HUES48 (cell line): ENCODE measurements around the gene LRRC74B.
"Not testable (repeated sequence)": the region's sequence is repeated elsewhere in the genome, so short reads cannot be mapped to it uniquely, and the experiment has no call there.

Experiments used
- H3K27ac ChIP-seq: one replicate; pipeline ENCODE4 v1.7.0; 2013; ENCODE audit warnings: low read depth, low read length, inconsistent platforms
- H3K27me3 ChIP-seq: 2 replicates; pipeline ENCODE4 v1.6.1; 2013; ENCODE audit warnings: mild to moderate bottlenecking, low read length; ENCODE audit not compliant: control insufficient read depth, insufficient read depth
- H3K36me3 ChIP-seq: 2 replicates; pipeline ENCODE4 v1.6.1; 2013; ENCODE audit warnings: low read length; ENCODE audit not compliant: control insufficient read depth, insufficient read depth
- H3K4me1 ChIP-seq: 2 replicates; pipeline ENCODE4 v1.6.1; 2013; ENCODE audit warnings: mild to moderate bottlenecking, low read length; ENCODE audit not compliant: control insufficient read depth, insufficient read depth
- H3K4me3 ChIP-seq: 2 replicates; pipeline ENCODE4 v1.5.1; 2013; ENCODE audit warnings: mild to moderate bottlenecking, low read depth, low read length
- H3K9ac ChIP-seq: 2 replicates; pipeline ENCODE4 v1.6.1; 2013; ENCODE audit warnings: mild to moderate bottlenecking, low read depth, low read length, moderate library complexity
- H3K9me3 ChIP-seq: 2 replicates; pipeline ENCODE4 v1.6.1; 2013; ENCODE audit warnings: low read length; ENCODE audit not compliant: control insufficient read depth, insufficient read depth

The LRRC74B gene

DNA sequence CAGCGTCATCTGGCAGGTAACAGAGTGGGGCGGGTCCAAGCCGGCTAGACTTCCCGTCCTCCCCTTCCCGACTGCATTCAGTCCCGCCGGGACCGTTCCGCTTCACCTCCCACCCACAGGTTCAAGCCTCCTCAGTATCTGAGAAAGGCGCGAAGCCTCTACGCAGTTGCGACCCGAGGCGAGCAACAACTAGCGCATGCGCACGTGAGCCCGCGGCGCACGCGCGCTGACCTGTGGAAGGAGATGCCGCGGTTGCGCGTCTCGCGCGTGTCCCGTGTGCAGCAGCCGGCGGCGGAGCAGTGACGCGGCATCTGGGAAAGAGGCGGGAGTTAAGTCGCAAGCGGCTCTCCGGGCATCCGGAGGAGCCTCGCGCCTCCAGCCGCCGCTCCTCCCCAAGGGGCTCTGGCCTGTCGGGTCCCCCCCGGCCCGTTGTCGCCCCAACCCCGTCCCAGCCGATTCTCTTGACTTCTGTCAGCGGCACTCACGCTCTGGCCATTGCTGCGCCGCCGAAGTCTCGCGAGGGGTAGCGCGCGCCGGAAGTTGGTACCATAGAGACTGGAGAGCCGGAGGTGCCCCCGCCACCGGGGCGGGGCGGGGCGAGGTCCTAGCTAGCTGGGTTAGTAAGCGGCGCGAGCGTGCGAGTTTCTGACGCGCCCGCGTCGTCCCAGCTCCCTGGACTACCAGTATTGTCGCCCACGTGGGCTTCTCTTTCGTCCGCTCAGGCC, 44.0 kb upstream of the LRRC74B start, which contains the start of gene THAP7:
Gene THAP7 (minus strand): TSS at position 518 of the 725 bp plus-strand sequence. CDS start 207 bp downstream, at position 311.
- Histone ChIP-seq H3K27ac (peak within 1 kb of the TSS; percentile 94), H3K9ac (peak within 1 kb of the TSS; percentile 77), H3K4me3 (peak within 1 kb of the TSS; percentile 96), H3K27me3 (no peaks in the 10 kb centered on the region), H3K9me3 (no peaks in the 10 kb centered on the region), H3K4me1 (peaks cover 5% of the 10 kb centered on the region; the same call in 1 of the 2 replicates), H3K36me3 (peaks cover 18% of the 10 kb centered on the region)

DNA sequence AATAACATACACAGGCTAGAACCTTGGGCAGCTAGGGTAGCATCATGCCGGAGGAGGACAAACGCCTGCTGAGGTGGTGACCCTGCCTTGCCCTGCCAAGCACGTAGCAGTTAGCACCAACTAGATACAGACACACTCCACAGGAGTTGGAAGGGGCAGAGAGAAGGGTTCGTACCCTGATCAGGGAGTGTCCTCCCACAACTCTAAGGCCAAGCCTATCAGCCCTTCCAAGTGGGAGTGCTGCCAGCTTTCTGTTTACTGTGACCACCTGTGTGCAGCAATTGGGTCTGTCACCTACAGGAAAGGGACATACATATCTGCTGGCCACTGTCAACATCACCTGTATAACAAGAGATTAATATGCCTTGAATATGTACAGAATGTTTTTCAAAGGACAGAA, 42.0 kb upstream of the LRRC74B start:
- Histone ChIP-seq H3K27ac (no peak overlapping the region), H3K9me3 (no peaks in the 10 kb centered on the region), H3K4me1 (peaks cover 5% of the 10 kb centered on the region; the same call in 1 of the 2 replicates), H3K4me3 (no peak overlapping the region), H3K27me3 (no peaks in the 10 kb centered on the region), H3K36me3 (peaks cover 18% of the 10 kb centered on the region), H3K9ac (no peak overlapping the region)

GRCh38 chr22:21009208-21009607, 36.5 kb upstream of the LRRC74B start:
- H3K4me3 ChIP-seq, H3K27me3 ChIP-seq, H3K36me3 ChIP-seq, H3K9me3 ChIP-seq, H3K9ac ChIP-seq, H3K27ac ChIP-seq: not testable (repeated sequence)
- peaks cover 12% of the 10 kb centered on the region; the same call in 1 of the 2 replicates for H3K4me1 ChIP-seq

- Histone ChIP-seq H3K36me3 (no peaks in the 10 kb centered on the region), H3K27ac (peak overlapping the region; percentile 22), H3K4me1 (peaks cover 17% of the 10 kb centered on the region), H3K9ac (no peak overlapping the region), H3K4me3 (no peak overlapping the region), H3K27me3 (peaks cover 11% of the 10 kb centered on the region), H3K9me3 (no peaks in the 10 kb centered on the region)
Measured at GRCh38 chr22:21009638-21010425, 35.9 kb upstream of the LRRC74B start.

DNA sequence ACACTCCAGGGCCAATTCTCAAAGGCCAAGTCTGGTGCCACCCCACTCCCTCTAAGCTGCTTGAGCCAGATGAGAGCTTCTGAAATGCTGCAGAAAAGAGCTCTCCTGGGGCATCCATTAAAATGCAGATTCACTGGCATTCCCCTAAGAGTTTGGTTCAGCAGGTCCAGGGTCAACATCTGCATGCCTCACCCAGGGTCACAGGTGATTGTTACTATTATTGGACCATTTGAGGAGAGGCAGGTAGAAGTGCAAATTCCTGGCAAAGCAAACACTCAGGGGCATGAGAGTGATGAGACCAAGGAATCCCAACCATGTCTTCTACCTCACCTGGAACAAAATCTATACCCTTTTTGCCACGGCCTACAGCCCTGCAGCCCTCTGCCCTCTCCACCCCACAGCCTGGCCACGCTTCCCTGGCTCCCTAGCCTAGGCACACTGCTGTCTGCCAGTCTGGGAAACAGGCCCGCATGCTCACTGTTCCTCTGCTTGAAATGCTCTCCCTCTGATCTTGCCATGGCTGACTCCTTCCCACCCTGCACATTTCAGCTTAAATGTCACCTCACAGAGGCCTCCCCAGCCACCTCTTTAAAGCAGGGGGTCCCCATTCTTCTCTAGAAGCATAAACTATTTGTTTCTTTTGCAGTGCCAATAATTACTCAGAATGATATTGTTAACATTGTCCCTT, 35.2 kb upstream of the LRRC74B start:
- peaks cover 12% of the 10 kb centered on the region for H3K27me3 ChIP-seq
- peaks cover 21% of the 10 kb centered on the region for H3K4me1 ChIP-seq
- no peak overlapping the region for H3K9ac ChIP-seq
- H3K27ac ChIP-seq = no peak overlapping the region
- H3K9me3 ChIP-seq = no peaks in the 10 kb centered on the region
- H3K36me3 ChIP-seq = no peaks in the 10 kb centered on the region
- no peak overlapping the region for H3K4me3 ChIP-seq

DNA sequence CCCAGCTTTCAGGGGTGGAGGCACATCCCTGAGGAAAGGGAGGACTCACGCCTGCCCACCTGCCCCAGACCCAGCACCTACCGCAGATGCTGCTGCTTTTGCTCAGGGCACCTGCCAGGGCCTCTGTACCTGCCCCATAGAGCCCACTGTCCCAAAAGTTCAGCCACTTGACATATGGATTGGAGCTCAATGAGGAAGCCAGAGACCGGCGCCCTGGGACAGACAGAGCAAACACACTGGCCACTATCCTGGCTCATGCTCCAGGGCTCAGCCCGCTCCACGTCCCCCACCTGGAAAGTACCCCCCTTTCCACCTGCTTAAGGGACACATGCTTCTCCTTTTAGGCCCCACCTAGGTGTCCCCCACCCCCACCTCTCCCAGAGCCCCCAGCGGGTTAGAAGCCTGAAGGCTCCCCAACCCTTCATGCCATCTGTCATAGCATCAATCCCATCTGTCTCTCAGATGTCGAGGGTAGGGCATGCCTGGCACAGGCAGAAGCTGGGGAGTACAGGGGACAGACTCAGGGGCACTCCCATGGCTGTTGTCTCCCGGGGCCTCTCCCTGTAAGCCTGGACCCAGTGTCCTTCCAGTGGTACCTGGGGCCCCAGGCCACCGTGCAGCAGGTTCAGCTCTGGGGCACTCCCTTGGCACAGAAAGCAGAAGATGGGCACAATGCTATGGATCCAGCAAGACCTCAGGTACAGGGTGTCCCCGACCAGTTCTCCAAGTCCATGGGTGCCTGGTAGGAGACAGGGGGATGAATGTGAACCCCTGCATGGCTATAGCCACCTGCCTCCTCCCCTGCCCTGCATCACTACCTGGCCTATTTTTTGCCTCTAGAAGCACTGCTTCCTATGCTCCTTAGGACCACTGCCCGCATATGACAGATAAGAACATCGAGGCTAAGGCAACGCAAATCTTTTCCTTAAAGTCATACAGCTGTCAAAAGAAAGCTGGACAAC, 33.0 kb upstream of the LRRC74B start:
- Histone ChIP-seq H3K27ac (no peak overlapping the region), H3K4me3 (no peak overlapping the region), H3K9ac (no peak overlapping the region), H3K9me3 (no peaks in the 10 kb centered on the region), H3K36me3 (no peaks in the 10 kb centered on the region), H3K27me3 (peaks cover 12% of the 10 kb centered on the region), H3K4me1 (peaks cover 21% of the 10 kb centered on the region)

DNA sequence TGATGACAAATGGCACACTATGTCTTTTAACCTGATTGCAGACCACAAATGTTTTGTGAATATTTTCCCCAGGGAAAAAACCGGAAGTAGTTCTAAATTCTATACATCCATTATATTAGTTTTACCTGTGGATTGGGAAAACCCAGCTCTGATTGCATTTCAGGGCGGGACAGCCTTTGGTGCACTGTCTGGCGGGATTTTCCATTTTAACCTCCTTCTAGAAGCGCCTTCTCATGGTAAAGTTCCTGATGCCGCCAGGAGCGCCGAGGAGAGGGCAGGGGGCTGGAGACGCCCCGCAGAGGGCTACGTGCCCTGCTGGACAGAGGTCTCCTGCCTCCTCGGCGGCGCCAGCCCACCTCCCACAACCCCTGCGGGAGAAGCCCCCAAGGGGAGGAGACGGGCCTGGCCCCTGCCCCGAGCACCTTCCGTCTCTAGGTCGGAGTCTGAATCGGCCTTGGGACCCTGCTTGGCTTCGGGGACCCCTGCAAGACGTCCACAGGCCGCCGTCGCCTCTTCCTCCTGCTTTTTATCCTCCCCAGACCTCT, 32.0 kb upstream of the LRRC74B start:
- peaks cover 21% of the 10 kb centered on the region for H3K4me1 ChIP-seq
- no peaks in the 10 kb centered on the region for H3K9me3 ChIP-seq
- H3K36me3 ChIP-seq = no peaks in the 10 kb centered on the region
- peak overlapping the region; percentile 84 for H3K4me3 ChIP-seq
- H3K27ac ChIP-seq = peak overlapping the region; percentile 72
- peaks cover 12% of the 10 kb centered on the region for H3K27me3 ChIP-seq
- H3K9ac ChIP-seq = 0 out of 2 replicates have a peak overlapping the region, but pooled peaks have one; percentile 10

GRCh38 chr22:21014202-21014725, 31.5 kb upstream of the LRRC74B start:
- peak overlapping the region; percentile 76 for H3K27ac ChIP-seq
- H3K4me1 ChIP-seq = peaks cover 21% of the 10 kb centered on the region
- 0 out of 2 replicates have a peak overlapping the region, but pooled peaks have one; percentile 10 for H3K9ac ChIP-seq
- peaks cover 12% of the 10 kb centered on the region for H3K27me3 ChIP-seq
- H3K4me3 ChIP-seq = peak overlapping the region; percentile 84
- no peaks in the 10 kb centered on the region for H3K9me3 ChIP-seq
- no peaks in the 10 kb centered on the region for H3K36me3 ChIP-seq

GRCh38 chr22:21014726-21015465, 30.9 kb upstream of the LRRC74B start, which contains the start of gene P2RX6:
Gene P2RX6 (plus strand): TSS chr22:21015165. CDS start chr22:21015175, 10 bp downstream.
- H3K9me3 ChIP-seq = no peaks in the 10 kb centered on the region
- no peaks in the 10 kb centered on the region for H3K36me3 ChIP-seq
- peaks cover 19% of the 10 kb centered on the region for H3K4me1 ChIP-seq
- peaks cover 12% of the 10 kb centered on the region for H3K27me3 ChIP-seq
- peak within 1 kb of the TSS; percentile 84 for H3K4me3 ChIP-seq
- 0 out of 2 replicates have a peak within 1 kb of the TSS, but pooled peaks have one; percentile 10 for H3K9ac ChIP-seq
- peak within 1 kb of the TSS; percentile 76 for H3K27ac ChIP-seq
